ENCODE measurements around the gene EHMT1. TPM values are rescaled to one million over a fixed set of nuclear protein-coding genes. Genes with fewer than 3 reads are reported as not detected.

EHMT1 gene
- total RNA-seq, 4 donors from 2014 or later, result 57.6 to 103 (median 76.8) TPM

DNA sequence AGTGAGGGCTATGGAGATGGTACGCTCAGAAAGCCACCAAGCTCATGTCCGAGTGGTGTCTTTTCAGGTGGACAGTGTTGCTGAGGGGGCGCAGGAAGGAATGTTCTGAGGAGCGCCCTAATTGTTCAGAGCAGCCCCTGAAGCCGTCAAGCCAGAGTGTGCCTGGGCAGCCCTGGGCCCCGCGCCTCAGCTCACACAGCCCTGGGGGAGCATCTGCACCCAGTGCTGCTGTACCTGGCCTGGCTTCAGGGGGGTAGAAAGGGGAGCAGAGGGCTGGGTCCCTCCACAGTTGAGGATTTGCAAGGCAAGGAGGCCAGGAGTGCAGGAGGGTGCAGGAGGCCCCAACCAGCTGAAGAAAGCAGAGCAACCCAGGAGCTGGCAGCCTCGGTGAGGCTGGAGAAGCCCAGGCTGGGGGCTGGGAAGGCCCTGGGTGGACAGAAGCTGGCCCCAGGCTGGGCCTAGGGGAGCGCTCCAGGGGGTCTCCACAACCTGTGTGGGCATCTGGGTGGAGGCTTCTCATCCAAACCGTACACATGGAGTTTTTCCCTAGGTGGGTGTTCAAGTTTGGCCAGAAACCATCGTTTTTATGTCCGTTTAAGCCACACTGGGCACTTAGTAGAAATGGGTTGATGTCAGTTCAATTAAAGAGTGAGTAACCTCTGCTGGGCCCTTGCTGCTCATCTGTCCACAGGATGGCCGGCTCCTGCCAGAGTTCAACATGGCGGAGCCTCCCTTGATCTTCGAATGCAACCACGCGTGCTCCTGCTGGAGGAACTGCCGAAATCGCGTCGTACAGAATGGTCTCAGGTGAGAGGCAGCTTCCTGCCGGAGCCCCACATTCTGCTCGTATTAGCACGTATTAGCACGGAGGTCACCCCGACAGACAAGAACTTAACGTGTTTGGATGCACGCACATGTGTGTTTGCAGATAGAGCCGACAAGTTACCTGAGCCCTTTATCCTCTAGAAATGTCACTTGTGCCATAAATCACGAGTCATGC, 196.8 kb downstream of the EHMT1 start:
- TF ChIP-seq, protein P1, sequence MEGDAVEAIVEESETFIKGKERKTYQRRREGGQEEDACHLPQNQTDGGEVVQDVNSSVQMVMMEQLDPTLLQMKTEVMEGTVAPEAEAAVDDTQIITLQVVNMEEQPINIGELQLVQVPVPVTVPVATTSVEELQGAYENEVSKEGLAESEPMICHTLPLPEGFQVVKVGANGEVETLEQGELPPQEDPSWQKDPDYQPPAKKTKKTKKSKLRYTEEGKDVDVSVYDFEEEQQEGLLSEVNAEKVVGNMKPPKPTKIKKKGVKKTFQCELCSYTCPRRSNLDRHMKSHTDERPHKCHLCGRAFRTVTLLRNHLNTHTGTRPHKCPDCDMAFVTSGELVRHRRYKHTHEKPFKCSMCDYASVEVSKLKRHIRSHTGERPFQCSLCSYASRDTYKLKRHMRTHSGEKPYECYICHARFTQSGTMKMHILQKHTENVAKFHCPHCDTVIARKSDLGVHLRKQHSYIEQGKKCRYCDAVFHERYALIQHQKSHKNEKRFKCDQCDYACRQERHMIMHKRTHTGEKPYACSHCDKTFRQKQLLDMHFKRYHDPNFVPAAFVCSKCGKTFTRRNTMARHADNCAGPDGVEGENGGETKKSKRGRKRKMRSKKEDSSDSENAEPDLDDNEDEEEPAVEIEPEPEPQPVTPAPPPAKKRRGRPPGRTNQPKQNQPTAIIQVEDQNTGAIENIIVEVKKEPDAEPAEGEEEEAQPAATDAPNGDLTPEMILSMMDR (IDR thresholded peaks at IDR 0.05), result no peak
- ATAC-seq (ENCODE audit: low FRiP score) (no peak), DNase-seq (ENCODE audit: low spot score) (no peak)

DNA sequence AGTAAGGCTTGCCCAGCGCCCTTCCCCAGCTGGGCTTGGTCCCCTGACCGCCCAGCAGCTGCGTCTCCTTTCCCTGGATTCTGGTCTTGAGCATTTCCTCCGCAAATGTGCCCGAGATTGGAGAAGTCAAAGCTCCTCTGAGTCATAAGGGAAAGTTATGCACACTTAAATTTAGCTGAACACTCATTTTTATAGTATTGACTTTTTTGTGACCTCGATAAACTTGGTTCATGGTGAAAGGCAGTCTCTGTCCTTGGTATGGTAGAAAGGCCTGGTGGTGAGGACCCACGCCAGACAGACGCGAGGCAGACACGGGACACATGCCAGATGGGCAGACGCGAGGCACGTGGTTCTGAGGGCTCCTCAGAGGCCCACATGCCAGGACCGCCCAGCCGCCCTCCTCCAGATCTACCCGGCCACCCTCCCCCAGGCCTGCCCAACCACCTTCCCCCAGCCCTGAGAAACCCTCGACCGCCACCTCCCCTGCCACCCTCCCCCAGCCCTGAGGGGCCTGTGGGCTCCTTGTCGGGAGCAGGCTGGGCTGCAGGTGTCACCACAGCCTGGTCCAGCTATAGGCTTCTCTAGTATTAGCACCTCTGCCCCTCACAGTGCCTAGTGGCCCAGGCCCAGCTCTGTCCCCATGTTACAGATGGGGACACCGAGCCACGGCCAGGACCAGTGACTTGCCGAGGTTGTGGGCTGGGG, 197.9 kb downstream of the EHMT1 start:
- TF ChIP-seq, protein P1 (IDR thresholded peaks at IDR 0.05), result no peak
- ATAC-seq (ENCODE audit: low FRiP score) (no peak), DNase-seq (ENCODE audit: low spot score) (no peak)

DNA sequence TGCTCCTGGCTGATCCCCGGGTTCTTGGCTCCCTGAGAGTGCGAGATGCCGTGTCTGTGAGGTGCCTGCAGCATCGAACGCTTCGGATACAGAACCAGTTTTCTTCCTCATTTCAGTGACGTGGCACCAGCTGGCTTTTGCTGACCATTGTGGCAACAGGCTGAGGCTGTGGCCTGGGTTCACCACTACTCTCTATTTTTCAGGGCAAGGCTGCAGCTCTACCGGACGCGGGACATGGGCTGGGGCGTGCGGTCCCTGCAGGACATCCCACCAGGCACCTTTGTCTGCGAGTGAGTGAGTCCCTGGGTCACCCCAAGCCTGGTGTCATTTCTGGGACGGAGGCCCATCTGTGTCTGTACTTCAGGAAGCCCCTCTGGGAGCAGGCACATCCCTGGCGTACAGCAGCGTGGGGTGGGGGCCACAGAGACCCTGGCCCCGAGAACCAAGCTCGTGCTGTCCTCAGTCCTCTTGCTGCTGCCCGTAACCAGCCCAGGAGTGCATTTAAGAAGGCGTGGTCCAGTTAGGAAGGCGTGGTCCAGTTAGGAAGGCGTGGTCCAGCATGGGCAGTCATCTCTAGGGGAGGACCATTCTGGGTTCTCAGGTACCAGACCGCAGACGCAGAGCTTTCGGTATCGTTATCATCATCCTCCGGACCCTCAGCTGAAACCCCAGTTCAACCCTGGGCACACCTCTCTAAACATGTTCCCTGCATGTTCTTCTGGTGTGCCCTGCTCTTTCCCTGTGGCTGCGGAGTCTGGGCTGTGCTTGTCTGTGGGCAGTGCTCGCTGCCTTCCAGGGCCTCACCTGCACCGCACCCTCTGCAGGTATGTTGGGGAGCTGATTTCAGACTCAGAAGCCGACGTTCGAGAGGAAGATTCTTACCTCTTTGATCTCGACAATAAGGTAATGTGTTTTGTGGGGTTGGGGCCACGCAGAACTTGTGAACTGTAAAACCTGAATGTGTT, 198.7 kb downstream of the EHMT1 start:
- DNase-seq (ENCODE audit: low spot score) (no peak), ATAC-seq (ENCODE audit: low FRiP score) (no peak)
- TF ChIP-seq, protein P1 (IDR thresholded peaks at IDR 0.05), result no peak

DNA sequence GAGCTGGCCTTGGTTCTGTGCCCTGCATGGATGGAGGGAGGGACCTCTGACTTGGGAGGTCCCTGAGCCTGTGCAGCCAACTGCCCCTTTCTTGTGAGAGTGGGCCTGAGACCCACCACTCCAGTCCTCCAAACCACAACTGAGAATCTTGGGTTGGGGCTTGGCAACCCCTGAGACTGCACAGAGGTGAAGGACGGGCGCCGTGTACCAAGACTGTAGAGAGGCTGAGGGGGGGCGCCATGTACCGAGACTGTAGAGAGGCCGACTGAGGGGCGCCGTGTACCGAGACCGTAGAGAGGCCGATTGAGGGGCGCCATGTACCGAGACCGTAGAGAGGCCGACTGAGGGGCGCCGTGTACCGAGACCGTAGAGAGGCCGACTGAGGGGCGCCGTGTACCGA, 199.5 kb downstream of the EHMT1 start:
- no peak for DNase-seq (ENCODE audit: low spot score)
- TF ChIP-seq, protein P1 (IDR thresholded peaks at IDR 0.05), result no peak
- no peak for ATAC-seq (ENCODE audit: low FRiP score)

DNA sequence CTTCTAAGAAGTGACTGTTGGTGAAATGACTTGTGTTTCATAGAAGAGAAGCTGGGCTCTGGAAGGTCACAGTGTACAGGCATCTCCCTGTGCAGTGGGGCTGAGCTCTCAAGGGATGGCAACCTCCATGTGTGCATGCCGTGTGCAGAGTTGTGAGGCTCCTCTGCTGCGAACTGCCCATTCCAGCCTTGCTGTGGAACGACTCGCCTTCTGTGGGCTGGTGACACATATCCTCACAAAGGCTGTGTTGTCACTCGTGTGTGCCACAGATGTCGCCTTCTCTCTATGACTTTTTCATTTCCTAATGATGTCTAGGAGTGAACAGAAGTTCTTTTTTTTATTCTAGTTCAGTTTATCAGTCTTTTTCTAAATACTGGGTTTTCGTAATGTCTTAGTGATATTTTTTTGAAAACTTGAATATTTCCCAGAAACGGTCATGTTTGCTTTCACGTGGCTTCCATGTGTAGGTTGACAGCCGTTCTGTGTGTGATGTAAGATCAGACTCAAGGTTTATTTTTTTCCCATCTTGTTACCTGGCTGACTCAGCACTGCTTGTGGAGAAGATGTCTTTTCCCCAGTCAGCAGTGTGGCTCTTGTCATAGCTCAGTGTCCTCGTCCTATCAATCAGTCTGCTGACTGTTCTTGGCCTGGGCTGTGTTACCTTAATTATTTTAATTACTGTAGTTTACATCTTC, 201.5 kb downstream of the EHMT1 start:
- no peak for DNase-seq (ENCODE audit: low spot score)
- TF ChIP-seq, protein P1 (IDR thresholded peaks at IDR 0.05), result no peak
- no peak for ATAC-seq (ENCODE audit: low FRiP score)
